ENCODE measurements around the gene PDIK1L.

Gene PDIK1L

DNA sequence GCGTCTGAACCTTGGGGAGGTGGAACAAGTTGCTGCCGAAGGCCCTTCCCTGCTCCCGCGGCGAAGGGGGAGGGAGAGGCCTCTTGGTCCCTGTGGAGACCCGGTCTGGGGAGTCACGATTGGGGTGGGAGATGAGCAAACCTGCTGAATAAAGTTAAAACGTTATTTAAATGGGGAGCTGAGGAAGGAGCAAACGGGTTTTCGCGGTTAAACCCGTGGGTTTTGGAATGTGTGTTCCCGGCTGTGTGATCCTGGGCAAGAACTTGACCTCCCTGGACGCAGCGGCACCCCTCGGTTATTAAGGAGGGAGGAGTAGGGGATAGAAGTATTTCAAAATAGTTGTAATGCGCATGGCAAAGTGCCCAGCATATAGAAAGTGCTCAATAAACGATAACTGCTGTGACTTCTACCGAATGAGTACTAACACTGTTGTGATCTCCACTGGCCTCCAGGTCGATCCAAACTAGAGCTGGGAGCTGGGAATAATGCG lies 50.6 kb downstream of the PDIK1L start:
- no peak for TF ChIP-seq TAF1 (IDR thresholded peaks at IDR 0.05; ENCODE audit: borderline replicate concordance, insufficient read depth, low read length)

DNA sequence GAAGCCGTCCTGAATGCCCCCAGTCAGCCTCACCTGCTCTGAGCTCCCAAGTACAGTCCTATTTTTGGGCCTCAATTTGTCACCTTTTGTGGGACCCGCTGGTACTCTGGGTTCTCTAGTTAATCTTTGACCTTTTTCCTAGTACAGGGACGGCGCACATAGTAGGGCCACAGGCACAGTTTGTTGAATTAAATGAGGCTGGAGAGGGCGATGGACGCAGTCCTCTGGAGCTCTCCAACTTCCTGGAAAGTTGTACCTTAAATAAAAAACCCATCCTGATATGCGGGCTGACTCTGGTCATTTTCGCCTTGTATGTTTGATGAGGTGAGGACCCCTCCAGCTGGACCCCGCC lies 52.0 kb downstream of the PDIK1L start:
- TF ChIP-seq SIN3A (IDR thresholded peaks at IDR 0.05; ENCODE audit: borderline replicate concordance, insufficient read depth, low read length) (no peak), TAF1 (IDR thresholded peaks at IDR 0.05; ENCODE audit: borderline replicate concordance, insufficient read depth, low read length) (no peak), FOXP2 (optimal IDR thresholded peaks at IDR 0.05; ENCODE audit: borderline replicate concordance, extremely low read depth, extremely low read length, insufficient read depth) (no peak), POLR2AphosphoS5 (IDR thresholded peaks at IDR 0.05; ENCODE audit: low read depth, low read length) (no peak)
- TF ChIP-seq, protein P1, sequence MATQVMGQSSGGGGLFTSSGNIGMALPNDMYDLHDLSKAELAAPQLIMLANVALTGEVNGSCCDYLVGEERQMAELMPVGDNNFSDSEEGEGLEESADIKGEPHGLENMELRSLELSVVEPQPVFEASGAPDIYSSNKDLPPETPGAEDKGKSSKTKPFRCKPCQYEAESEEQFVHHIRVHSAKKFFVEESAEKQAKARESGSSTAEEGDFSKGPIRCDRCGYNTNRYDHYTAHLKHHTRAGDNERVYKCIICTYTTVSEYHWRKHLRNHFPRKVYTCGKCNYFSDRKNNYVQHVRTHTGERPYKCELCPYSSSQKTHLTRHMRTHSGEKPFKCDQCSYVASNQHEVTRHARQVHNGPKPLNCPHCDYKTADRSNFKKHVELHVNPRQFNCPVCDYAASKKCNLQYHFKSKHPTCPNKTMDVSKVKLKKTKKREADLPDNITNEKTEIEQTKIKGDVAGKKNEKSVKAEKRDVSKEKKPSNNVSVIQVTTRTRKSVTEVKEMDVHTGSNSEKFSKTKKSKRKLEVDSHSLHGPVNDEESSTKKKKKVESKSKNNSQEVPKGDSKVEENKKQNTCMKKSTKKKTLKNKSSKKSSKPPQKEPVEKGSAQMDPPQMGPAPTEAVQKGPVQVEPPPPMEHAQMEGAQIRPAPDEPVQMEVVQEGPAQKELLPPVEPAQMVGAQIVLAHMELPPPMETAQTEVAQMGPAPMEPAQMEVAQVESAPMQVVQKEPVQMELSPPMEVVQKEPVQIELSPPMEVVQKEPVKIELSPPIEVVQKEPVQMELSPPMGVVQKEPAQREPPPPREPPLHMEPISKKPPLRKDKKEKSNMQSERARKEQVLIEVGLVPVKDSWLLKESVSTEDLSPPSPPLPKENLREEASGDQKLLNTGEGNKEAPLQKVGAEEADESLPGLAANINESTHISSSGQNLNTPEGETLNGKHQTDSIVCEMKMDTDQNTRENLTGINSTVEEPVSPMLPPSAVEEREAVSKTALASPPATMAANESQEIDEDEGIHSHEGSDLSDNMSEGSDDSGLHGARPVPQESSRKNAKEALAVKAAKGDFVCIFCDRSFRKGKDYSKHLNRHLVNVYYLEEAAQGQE (IDR thresholded peaks at IDR 0.05; ENCODE audit: insufficient read depth in 1 of 2, low read depth in 2 of 2, low read length in 2 of 2): no peak

DNA sequence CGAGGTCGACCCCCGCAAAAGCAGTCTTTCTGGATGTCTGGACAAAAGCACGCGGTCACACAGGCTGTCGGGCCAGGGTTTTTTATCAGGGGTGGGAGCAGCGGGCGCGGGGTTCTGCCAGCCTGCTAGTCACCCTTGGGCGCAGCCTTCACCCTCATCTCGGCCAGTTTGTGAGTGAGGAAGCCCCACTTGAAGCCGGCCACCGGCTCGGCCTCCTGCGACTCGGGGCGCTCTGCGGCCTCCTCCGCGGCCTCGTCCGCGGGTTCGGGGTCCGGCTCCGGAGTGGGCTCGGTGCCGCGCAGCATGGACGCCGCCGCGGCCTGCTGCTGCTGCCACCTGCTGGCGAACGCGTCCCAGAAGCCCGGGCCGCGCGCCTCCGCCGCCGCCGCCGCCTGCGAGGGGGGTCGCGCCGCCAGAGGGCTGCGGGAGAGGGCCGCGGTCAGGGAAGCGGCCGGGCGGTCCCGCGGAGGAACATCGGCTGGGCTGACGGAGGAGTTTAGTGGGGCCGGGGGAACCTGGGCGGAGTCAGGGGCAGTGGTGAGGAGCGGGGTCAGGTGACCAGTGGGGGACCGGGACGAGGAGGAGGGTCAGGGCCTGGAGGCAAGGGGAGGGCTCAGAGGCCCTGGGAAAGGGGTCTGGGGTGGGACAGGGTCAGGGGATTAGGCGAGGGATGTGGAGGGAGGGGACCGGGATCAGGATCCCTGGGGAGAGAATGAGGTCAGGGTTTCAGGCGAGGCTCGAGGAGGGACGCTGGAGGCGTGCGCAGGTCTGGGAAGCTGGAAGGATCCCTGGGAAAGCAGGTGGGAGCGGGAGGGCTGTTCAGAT lies 52.6 kb downstream of the PDIK1L start:
- no peak for TF ChIP-seq POLR2AphosphoS5 (IDR thresholded peaks at IDR 0.05; ENCODE audit: low read depth, low read length)
- no peak for TF ChIP-seq FOXP2 (optimal IDR thresholded peaks at IDR 0.05; ENCODE audit: borderline replicate concordance, extremely low read depth, extremely low read length, insufficient read depth)
- TF ChIP-seq TAF1 (IDR thresholded peaks at IDR 0.05; ENCODE audit: borderline replicate concordance, insufficient read depth, low read length): no peak
- TF ChIP-seq, protein P1 (IDR thresholded peaks at IDR 0.05; ENCODE audit: insufficient read depth in 1 of 2, low read depth in 2 of 2, low read length in 2 of 2): no peak
- TF ChIP-seq SIN3A (IDR thresholded peaks at IDR 0.05; ENCODE audit: borderline replicate concordance, insufficient read depth, low read length): no peak

DNA sequence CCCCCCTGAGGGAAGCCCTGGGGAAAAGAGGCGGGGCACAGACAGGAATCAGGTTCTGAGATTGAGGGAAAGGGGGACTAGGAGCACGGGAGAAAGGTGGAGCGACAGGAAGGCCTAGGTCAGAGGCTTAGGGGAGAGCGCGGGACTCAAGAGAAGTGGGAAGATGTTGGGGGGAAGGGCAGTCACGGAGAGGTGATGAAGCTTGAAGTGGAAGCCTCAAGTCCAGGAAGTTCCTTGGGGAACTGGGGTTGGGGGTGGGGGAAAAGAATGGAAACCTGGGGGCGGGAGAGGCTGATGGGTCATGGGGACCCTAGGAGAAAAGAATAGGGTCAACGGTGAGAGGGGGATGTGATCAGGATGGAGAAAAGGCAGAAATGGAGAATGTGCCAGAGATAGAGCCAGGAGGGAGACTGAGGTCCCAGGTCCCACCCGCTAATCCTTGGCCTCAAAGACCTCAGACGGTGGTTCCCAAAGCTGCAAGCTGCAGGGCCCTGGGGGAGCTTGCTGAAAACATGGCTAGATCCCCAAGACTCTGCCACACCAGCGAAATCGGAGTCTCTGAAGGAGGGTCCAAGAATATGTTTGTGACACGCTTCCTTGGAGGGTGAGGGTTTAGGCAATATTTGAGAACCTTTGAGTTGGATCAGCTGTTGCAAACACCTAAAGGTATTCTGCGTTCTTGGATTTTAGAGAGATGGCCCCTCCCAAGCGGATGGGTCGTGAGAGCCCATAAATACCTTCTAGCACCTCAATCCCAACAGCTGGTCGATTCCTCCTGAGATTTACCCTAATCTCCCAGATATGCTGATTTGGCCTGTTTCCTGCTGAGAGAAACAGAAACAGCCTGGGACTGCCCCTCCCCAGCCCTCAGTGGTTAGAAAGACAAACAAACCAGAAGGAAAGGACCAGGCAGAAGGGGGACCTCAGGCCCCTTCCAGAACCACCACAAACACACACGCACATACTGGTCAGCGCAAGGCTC lies 53.5 kb downstream of the PDIK1L start:
- no peak for TF ChIP-seq TAF1 (IDR thresholded peaks at IDR 0.05; ENCODE audit: borderline replicate concordance, insufficient read depth, low read length)
- no peak for TF ChIP-seq POLR2AphosphoS5 (IDR thresholded peaks at IDR 0.05; ENCODE audit: low read depth, low read length)
- TF ChIP-seq, protein P1 (IDR thresholded peaks at IDR 0.05; ENCODE audit: insufficient read depth in 1 of 2, low read depth in 2 of 2, low read length in 2 of 2): no peak
- no peak for TF ChIP-seq FOXP2 (optimal IDR thresholded peaks at IDR 0.05; ENCODE audit: borderline replicate concordance, extremely low read depth, extremely low read length, insufficient read depth)
- TF ChIP-seq SIN3A (IDR thresholded peaks at IDR 0.05; ENCODE audit: borderline replicate concordance, insufficient read depth, low read length): no peak

DNA sequence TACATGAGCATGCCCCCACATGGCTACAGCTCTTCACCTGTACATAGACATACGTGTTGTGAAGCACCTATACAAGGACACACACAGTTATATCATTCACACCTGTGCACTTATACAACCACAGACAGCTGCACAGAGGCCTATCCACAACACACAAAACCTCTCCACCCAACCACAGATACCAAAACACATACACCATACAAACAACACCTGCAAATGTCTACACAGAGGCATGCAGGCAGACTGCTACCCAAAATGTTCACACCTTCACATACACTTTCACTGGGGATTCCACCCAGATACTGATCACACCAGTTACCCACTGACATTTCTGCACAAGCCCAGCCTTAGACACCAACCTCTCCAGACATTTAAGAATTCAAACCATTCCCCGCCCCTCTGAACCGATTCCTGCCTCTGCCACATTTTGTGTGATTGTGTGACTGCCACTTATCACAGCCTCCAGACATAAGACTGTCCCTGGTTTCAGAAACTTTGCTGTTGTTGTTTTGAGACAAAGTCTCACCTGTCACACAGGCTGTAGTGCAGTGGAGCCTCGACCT lies 55.2 kb downstream of the PDIK1L start:
- no peak for TF ChIP-seq POLR2AphosphoS5 (IDR thresholded peaks at IDR 0.05; ENCODE audit: low read depth, low read length)
- TF ChIP-seq SIN3A (IDR thresholded peaks at IDR 0.05; ENCODE audit: borderline replicate concordance, insufficient read depth, low read length): no peak
- TF ChIP-seq FOXP2 (optimal IDR thresholded peaks at IDR 0.05; ENCODE audit: borderline replicate concordance, extremely low read depth, extremely low read length, insufficient read depth): no peak
- no peak for TF ChIP-seq TAF1 (IDR thresholded peaks at IDR 0.05; ENCODE audit: borderline replicate concordance, insufficient read depth, low read length)
- TF ChIP-seq, protein P1 (IDR thresholded peaks at IDR 0.05; ENCODE audit: insufficient read depth in 1 of 2, low read depth in 2 of 2, low read length in 2 of 2): no peak
